Calu3 (cell line): ENCODE data around the gene PHF2. TPM values are rescaled to one million over a fixed set of nuclear protein-coding genes. Genes with fewer than 3 reads are reported as not detected.

Source experiments
- BruUV-seq: library from RNA; stranded (reverse); fragments of 400-500 nt; replicated peaks from 2 replicates; lab custom pipeline; 2021; lab: Mats Ljungman, UMichigan
- CTCF ChIA-PET: fragments of 300-600 bp; sonication (Branson Sonifier 250); formaldehyde crosslinking; loops from one replicate; lab custom pipeline; 2022; ENCODE audit warnings: antibody characterized with exemption; lab: Charles Lee
- DNase-seq: peaks from one replicate; pipeline ENCODE4 v3.0.0; 2022
- H3K27ac Mint-ChIP-seq: one replicate; pipeline ENCODE4 v1.8.0; 2022; ENCODE audit warnings: mixed read lengths; ENCODE audit not compliant: unreplicated experiment
- H3K27me3 Mint-ChIP-seq: one replicate; pipeline ENCODE4 v1.8.0; 2022; ENCODE audit warnings: mixed read lengths; ENCODE audit not compliant: unreplicated experiment
- H3K36me3 Mint-ChIP-seq: one replicate; pipeline ENCODE4 v1.8.0; 2022; ENCODE audit warnings: mild to moderate bottlenecking, moderate library complexity, mixed read lengths; ENCODE audit not compliant: insufficient read depth, unreplicated experiment
- H3K4me1 Mint-ChIP-seq: one replicate; pipeline ENCODE4 v1.8.0; 2022; ENCODE audit warnings: mild to moderate bottlenecking, low read depth, mixed read lengths; ENCODE audit not compliant: unreplicated experiment
- H3K4me3 Mint-ChIP-seq: one replicate; pipeline ENCODE4 v1.8.0; 2022; ENCODE audit warnings: mild to moderate bottlenecking, low read depth, moderate library complexity, mixed read lengths; ENCODE audit not compliant: unreplicated experiment
- H3K9me3 Mint-ChIP-seq: one replicate; pipeline ENCODE4 v1.8.0; 2022; ENCODE audit warnings: low read depth, mixed read lengths; ENCODE audit not compliant: unreplicated experiment
- CTCF ChIP-seq: fragments of 200-600 bp; IDR thresholded peaks from one replicate; pipeline ENCODE4 v1.8.0; 2022; ENCODE audit warnings: antibody characterized with exemption; ENCODE audit not compliant: unreplicated experiment
- intact Hi-C: fragments of 100-400 bp; cut with micrococcal nuclease; formaldehyde crosslinking; loops from one replicate; pipeline ENCODE4 v1.10.0; 2022; ENCODE audit not compliant: unreplicated experiment
- total RNA-seq: library from RNA; stranded (reverse); gene quantifications from 2 replicates; pipeline ENCODE4 v1.2.3, GENCODE V29; 2022

The PHF2 gene
- total RNA-seq, 1 experiment from 2014 or later = 13.9 TPM

GRCh38 chr9:93575796-93576257 is 557 bp upstream of the PHF2 start:
- intact Hi-C loops = no loop called here
- Mint-ChIP-seq H3K27ac (peak overlapping the region; percentile 90), H3K4me3 (peak overlapping the region; percentile 95), H3K9me3 (no peaks in the 10 kb centered on the region), H3K36me3 (peaks cover 19% of the 10 kb centered on the region), H3K4me1 (no peaks in the 10 kb centered on the region), H3K27me3 (no peaks in the 10 kb centered on the region)
- TF ChIP-seq CTCF = no peak
- BruUV-seq = no TSS peak
- DNase-seq = no peak
- CTCF ChIA-PET = no interaction called here

- Mint-ChIP-seq H3K4me1 (no peaks in the 10 kb centered on the region), H3K36me3 (peaks cover 19% of the 10 kb centered on the region), H3K4me3 (peak overlapping the region; percentile 72), H3K27me3 (no peaks in the 10 kb centered on the region), H3K9me3 (no peaks in the 10 kb centered on the region), H3K27ac (peak overlapping the region; percentile 22)
- intact Hi-C loops = no loop called here
- no TSS peak for BruUV-seq
- CTCF ChIA-PET = no interaction called here
- no peak for TF ChIP-seq CTCF
- DNase-seq = no peak
Observed at GRCh38 chr9:93577078-93577974, 942 bp downstream of the PHF2 start.

- intact Hi-C loops = no loop called here
- Mint-ChIP-seq H3K36me3 (peaks cover 19% of the 10 kb centered on the region), H3K4me1 (no peaks in the 10 kb centered on the region), H3K4me3 (peak overlapping the region; percentile 72), H3K27me3 (no peaks in the 10 kb centered on the region), H3K9me3 (no peaks in the 10 kb centered on the region), H3K27ac (peak overlapping the region; percentile 22)
- DNase-seq = no peak
- TF ChIP-seq CTCF = no peak
- CTCF ChIA-PET = interaction anchor here (0.5 kb wide), 1 partner anchor 504 kb away, joined by 3 read pairs; no protein-coding TSS in a partner anchor
- BruUV-seq = no TSS peak
Observed at GRCh38 chr9:93577975-93578682, 1.7 kb downstream of the PHF2 start.

GRCh38 chr9:93578844-93579243 is 2.5 kb downstream of the PHF2 start:
- BruUV-seq = no TSS peak
- CTCF ChIA-PET = no interaction called here
- no peaks in the 10 kb centered on the region for H3K4me1 Mint-ChIP-seq
- H3K27ac Mint-ChIP-seq = no peak overlapping the region
- DNase-seq = no peak
- no peaks in the 10 kb centered on the region for H3K27me3 Mint-ChIP-seq
- intact Hi-C loops = no loop called here
- no peak for TF ChIP-seq CTCF
- H3K36me3 Mint-ChIP-seq = peaks cover 19% of the 10 kb centered on the region
- H3K4me3 Mint-ChIP-seq = no peak overlapping the region
- H3K9me3 Mint-ChIP-seq = no peaks in the 10 kb centered on the region
